Measurements from ENCODE around the gene GAB2.

- no peak for TF ChIP-seq YY1 (IDR thresholded peaks at IDR 0.05; ENCODE audit: insufficient read depth, insufficient read length)
- no peak for TF ChIP-seq SUZ12 (IDR thresholded peaks at IDR 0.05; ENCODE audit: extremely low read depth, insufficient read depth, insufficient read length)
Observed at GRCh38 chr11:78423241-78423640, 5.6 kb upstream of the GAB2 start.

Measured in NT2/D1 (cell line).